GM21825 (cell line): Measurements from ENCODE around the gene SAXO1.
"Not testable (repeated sequence)": the region's sequence is repeated elsewhere in the genome, so short reads cannot be mapped to it uniquely, and the experiment has no call there.

Source experiments
- ATAC-seq: cut with Tn5 transposase; IDR thresholded peaks from one replicate; pipeline ENCODE4 v1.9.1; 2021; ENCODE audit warnings: mild to moderate bottlenecking, moderate library complexity; ENCODE audit not compliant: unreplicated experiment

SAXO1 gene

GRCh38 chr9:19000133-19000532, 32.9 kb downstream of the SAXO1 start:
- no peak for ATAC-seq

GRCh38 chr9:18999173-18999785, 33.7 kb downstream of the SAXO1 start:
- no peak for ATAC-seq

- ATAC-seq = no peak
Observed at GRCh38 chr9:18997151-18997550, 35.9 kb downstream of the SAXO1 start.

GRCh38 chr9:18996211-18996610, 36.8 kb downstream of the SAXO1 start:
- ATAC-seq = no peak

GRCh38 chr9:18994263-18994916, 38.6 kb downstream of the SAXO1 start:
- no peak for ATAC-seq

GRCh38 chr9:18991197-18991596, 41.8 kb downstream of the SAXO1 start:
- not testable (repeated sequence) for ATAC-seq

GRCh38 chr9:18990494-18990893, 42.5 kb downstream of the SAXO1 start:
- no peak for ATAC-seq

- ATAC-seq = no peak
Observed at GRCh38 chr9:18989865-18990264, 43.1 kb downstream of the SAXO1 start.

- ATAC-seq = no peak
Observed at GRCh38 chr9:18989097-18989496, 43.9 kb downstream of the SAXO1 start.

- no peak for ATAC-seq
Observed at GRCh38 chr9:18988003-18988402, 45.0 kb downstream of the SAXO1 start.

- no peak for ATAC-seq
Observed at GRCh38 chr9:18985996-18986395, 47.0 kb downstream of the SAXO1 start.

GRCh38 chr9:18985464-18985951, 47.5 kb downstream of the SAXO1 start:
- no peak for ATAC-seq

GRCh38 chr9:18982262-18982620, 50.8 kb downstream of the SAXO1 start:
- no peak for ATAC-seq

GRCh38 chr9:18981476-18982261, 51.3 kb downstream of the SAXO1 start:
- no peak for ATAC-seq

- no peak for ATAC-seq
Observed at GRCh38 chr9:18980189-18980588, 52.8 kb downstream of the SAXO1 start.

GRCh38 chr9:18979367-18979766, 53.6 kb downstream of the SAXO1 start:
- ATAC-seq = no peak

GRCh38 chr9:18978188-18978587, 54.8 kb downstream of the SAXO1 start:
- no peak for ATAC-seq

GRCh38 chr9:18976709-18977531, 56.1 kb downstream of the SAXO1 start:
- no peak for ATAC-seq

- no peak for ATAC-seq
Observed at GRCh38 chr9:18976221-18976708, 56.7 kb downstream of the SAXO1 start.

GRCh38 chr9:18973348-18973747, 59.7 kb downstream of the SAXO1 start:
- no peak for ATAC-seq

GRCh38 chr9:18972675-18973074, 60.3 kb downstream of the SAXO1 start:
- ATAC-seq = no peak
